HG02610 (cell line): ENCODE data around the gene GADD45G.

Experiments used
- ATAC-seq: cut with Tn5 transposase; IDR thresholded peaks from one replicate; pipeline ENCODE4 v1.9.1; 2021; ENCODE audit warnings: mild to moderate bottlenecking, moderate library complexity; ENCODE audit not compliant: unreplicated experiment

The GADD45G gene

GRCh38 chr9:89592213-89592815 lies 12.5 kb upstream of the GADD45G start:
- no peak for ATAC-seq

- no peak for ATAC-seq
Observed at GRCh38 chr9:89592963-89593726, 11.7 kb upstream of the GADD45G start.

- ATAC-seq, result peak; percentile 40
Observed at GRCh38 chr9:89593727-89594427, 10.9 kb upstream of the GADD45G start.

- ATAC-seq, result no peak
Observed at GRCh38 chr9:89594811-89595550, 9.8 kb upstream of the GADD45G start.

GRCh38 chr9:89595646-89596045 lies 9.2 kb upstream of the GADD45G start:
- ATAC-seq, result no peak

GRCh38 chr9:89596937-89597555 lies 7.8 kb upstream of the GADD45G start:
- ATAC-seq, result no peak

GRCh38 chr9:89597711-89598362 lies 7.0 kb upstream of the GADD45G start:
- no peak for ATAC-seq

GRCh38 chr9:89598363-89598713 lies 6.5 kb upstream of the GADD45G start:
- ATAC-seq, result no peak

GRCh38 chr9:89598926-89599325 lies 5.9 kb upstream of the GADD45G start:
- no peak for ATAC-seq

- no peak for ATAC-seq
Observed at GRCh38 chr9:89600831-89601230, 4.0 kb upstream of the GADD45G start.

GRCh38 chr9:89601306-89601705 lies 3.5 kb upstream of the GADD45G start:
- ATAC-seq, result no peak

- no peak for ATAC-seq
Observed at GRCh38 chr9:89601856-89602562, 2.8 kb upstream of the GADD45G start.

GRCh38 chr9:89602978-89603766 lies 1.6 kb upstream of the GADD45G start:
- ATAC-seq, result peak; percentile 33

GRCh38 chr9:89603767-89604665 lies 796 bp upstream of the GADD45G start:
- no peak for ATAC-seq

- ATAC-seq, result no peak
Observed at GRCh38 chr9:89605465-89606048, 745 bp downstream of the GADD45G start.

GRCh38 chr9:89606049-89606623 lies 1.3 kb downstream of the GADD45G start:
- no peak for ATAC-seq

- no peak for ATAC-seq
Observed at GRCh38 chr9:89606624-89607311, 2.0 kb downstream of the GADD45G start.
